Mononuclear cell (primary cell): Measurements from ENCODE around the gene ZNF512B. TPM values are rescaled to one million over a fixed set of nuclear protein-coding genes. Genes with fewer than 3 reads are reported as not detected.
"Not testable (repeated sequence)": the region's sequence is repeated elsewhere in the genome, so short reads cannot be mapped to it uniquely, and the experiment has no call there.

ENCODE experiments used
- H3K27me3 ChIP-seq: 2 replicates; pipeline ENCODE4 v1.6.0; 2011; ENCODE audit warnings: low read length, control low read depth; ENCODE audit not compliant: insufficient read depth
- H3K4me1 ChIP-seq: 2 replicates; pipeline ENCODE4 v1.5.1; 2011; ENCODE audit warnings: mild to moderate bottlenecking, low read length, control low read depth; ENCODE audit not compliant: insufficient read depth
- H3K4me3 ChIP-seq: 2 replicates; pipeline ENCODE4 v1.5.1; 2011; ENCODE audit warnings: mild to moderate bottlenecking, low read length, moderate library complexity
- H3K9me3 ChIP-seq: 2 replicates; pipeline ENCODE4 v1.5.1; 2011; ENCODE audit warnings: low read depth, mild to moderate bottlenecking, control low read depth, low read length
- total RNA-seq: library from RNA; depleted of rRNA; stranded (reverse); fragments of >200 nt; gene quantifications from one replicate; pipeline ENCODE4 v1.2.3, GENCODE V29; 2012

The ZNF512B gene
- total RNA-seq, 1 donor, result 5.5 TPM

DNA sequence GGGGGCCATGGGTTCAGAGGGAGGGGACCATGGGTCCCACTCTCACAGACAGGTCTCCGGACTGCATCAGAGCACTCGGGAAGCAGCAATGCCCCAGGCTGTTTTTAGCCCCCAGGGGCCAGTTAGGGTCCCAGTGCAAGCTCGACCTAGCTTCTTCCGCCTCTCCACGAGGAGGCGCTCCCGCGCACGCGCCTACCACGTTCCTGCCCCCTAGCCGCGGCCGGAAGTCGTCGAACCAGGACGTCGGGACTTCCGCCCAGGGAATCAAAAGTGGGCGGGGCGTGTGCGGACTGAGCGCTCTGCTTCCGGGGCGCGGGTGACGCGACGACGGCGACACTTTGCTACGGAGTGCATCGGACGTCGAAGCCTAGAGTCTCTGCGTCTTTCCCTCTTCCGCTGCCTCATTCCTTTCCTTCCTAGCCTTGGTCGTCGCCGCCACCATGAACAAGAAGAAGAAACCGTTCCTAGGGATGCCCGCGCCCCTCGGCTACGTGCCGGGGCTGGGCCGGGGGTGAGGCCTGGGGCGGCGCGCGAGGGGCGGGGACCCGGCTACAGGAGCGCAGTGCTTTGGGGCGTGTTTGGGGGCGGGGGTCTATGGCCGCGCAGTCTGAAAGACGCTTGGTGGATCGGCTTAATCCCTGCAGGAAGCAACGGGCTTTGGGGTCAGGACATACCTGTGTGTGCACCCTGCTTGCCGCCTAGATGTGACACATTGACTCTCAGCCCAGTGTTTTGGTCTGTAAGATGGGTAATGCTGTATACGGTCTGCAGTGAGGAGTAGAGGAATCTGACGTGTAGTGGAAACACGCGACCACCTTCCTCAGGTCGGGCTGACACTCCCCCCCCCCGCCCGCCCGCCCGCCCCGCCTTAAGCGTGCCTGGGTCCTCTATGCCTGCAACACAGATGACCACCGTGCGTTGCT lies 11.3 kb upstream of the ZNF512B start, which contains the start of gene PRPF6:
Gene PRPF6 (plus strand): TSS at position 327 of the 923 bp plus-strand sequence. CDS start 114 bp downstream, at position 441.
- H3K9me3 ChIP-seq, result no peaks in the 10 kb centered on the region
- no peaks in the 10 kb centered on the region for H3K27me3 ChIP-seq
- H3K4me1 ChIP-seq, result peaks cover 48% of the 10 kb centered on the region
- H3K4me3 ChIP-seq, result peak within 1 kb of the TSS; percentile 71

DNA sequence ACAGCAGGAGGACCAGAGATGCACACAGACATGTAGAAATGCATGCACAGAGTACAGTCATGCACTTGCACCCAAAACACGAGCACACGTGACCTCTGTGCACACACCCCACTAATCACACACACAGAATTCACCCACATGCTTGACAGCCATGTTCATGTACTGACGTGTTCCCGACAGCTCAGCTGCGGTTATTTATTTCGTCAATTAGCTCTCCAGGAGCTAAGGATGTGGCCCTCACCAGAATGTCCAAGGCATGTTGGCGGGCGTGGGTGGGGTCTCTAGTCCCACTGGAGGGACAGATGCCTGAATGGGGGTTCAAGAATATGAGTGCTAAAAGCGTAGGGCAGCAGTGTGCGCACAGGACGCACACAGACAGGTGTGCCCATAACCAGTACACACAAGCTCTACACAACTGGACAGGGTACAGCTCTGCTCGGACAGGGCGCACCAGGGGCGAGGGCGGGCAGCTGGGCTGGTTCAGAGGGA lies 10.6 kb upstream of the ZNF512B start:
- no peak overlapping the region for H3K4me3 ChIP-seq
- H3K4me1 ChIP-seq, result peaks cover 48% of the 10 kb centered on the region
- no peaks in the 10 kb centered on the region for H3K9me3 ChIP-seq
- no peaks in the 10 kb centered on the region for H3K27me3 ChIP-seq

DNA sequence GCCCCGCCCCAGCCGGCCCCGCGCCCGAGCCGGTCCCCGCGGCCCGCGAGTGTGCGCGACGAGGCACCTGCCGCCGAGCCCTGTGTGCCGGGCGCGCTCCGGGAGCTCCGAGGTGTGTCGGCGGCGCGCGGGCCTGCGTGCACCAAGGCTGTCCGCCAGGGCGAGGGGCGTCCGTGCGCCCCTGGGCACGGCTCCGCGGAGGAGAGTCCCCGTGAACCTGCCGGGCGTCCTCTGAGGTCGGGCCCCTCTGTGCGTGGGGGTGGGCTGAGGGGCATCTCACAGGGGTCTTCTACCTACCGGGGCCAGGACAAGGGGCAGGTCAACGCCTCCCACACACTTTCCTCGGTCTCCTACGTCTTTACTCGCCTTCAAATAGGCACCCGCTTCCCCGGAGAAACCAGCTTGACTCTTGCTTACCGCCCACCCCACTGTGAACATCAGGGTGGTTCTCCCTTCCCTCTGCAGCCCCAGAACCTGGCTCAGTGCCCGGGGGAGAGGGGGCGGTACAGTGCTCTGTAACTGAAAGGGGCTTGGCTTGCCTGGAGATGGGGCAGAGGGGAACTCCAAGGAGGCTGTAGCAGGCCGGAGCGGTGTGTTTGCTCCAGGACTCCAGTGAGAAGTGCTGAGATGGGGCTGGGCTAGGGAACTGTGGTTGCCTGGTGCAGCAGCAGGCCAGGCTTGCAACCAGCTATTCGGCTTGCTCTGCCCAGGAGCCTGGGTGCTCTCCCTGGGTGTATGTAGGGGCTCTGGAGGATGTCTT lies 10.0 kb upstream of the ZNF512B start, which contains the start of gene SAMD10:
Gene SAMD10 (minus strand): TSS at position 86 of the 760 bp plus-strand sequence. CDS start 175 bp downstream, outside the sequence.
- H3K9me3 ChIP-seq, result no peaks in the 10 kb centered on the region
- H3K27me3 ChIP-seq, result no peaks in the 10 kb centered on the region
- H3K4me3 ChIP-seq, result peak within 1 kb of the TSS; percentile 37
- H3K4me1 ChIP-seq, result peaks cover 48% of the 10 kb centered on the region

DNA sequence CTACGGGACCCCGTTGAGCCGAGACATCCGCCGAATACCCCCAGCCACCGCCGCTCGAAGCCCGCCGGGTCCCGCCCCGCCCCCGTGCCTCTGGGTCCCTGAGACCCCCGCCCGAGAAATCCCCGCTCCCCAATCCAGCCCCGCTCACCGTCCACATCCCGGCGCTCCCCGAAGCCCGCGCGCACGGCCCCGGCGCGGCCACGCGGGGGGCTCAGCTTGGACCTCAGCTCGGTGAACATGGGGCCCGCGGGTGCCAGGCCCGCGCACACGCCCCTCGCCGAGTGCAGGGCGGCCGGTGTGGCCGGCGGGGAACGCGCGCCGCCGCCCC lies 9.5 kb upstream of the ZNF512B start:
- H3K27me3 ChIP-seq, result no peaks in the 10 kb centered on the region
- no peaks in the 10 kb centered on the region for H3K9me3 ChIP-seq
- peak overlapping the region; percentile 37 for H3K4me3 ChIP-seq
- peaks cover 50% of the 10 kb centered on the region for H3K4me1 ChIP-seq

DNA sequence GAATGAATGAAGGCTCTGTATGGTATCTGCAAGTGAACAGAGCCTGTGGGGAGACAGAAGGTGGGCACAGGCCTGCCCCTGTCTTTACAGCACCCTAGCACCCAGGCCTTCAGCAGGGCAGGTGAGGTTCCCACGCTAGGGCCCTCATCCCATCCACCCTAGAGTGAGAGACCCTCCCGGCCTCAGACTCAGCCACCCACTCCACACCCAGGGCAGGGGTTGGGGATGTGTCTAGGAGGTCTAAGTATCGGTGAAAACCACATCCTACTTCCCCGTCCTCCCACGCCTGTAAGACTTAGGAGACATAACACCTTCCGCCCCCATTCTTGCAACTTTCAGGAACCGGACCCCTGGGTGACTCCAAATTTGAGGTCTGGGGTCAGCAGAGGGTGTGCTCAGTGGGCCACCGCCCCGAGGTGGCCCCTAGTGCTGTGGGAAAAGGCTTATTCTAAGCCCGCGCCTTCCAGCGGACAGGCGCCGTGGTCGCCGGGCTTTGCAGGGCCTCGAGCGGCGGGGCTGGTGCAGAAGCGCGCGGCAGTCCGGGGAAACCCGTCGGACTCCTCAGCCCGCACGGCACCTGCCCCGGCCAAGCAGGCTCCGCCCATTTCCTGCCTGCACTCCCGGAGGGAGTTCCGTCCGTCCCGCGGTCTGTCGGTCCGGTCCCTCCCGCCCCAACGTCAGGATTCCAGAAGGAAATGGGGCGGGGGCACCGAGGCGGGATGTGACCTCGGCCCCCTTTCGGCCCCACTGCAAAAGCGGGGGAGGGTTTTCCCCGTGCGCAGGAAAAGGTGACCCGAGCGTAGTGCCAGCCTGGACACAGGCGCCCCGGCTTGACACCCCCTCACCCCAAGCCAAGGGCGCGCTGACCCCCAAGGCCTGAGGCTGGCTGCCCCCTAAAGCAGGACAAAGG lies 8.8 kb upstream of the ZNF512B start:
- Histone ChIP-seq H3K9me3 (no peaks in the 10 kb centered on the region), H3K27me3 (no peaks in the 10 kb centered on the region), H3K4me3 (peak overlapping the region; percentile 37), H3K4me1 (peaks cover 56% of the 10 kb centered on the region)

DNA sequence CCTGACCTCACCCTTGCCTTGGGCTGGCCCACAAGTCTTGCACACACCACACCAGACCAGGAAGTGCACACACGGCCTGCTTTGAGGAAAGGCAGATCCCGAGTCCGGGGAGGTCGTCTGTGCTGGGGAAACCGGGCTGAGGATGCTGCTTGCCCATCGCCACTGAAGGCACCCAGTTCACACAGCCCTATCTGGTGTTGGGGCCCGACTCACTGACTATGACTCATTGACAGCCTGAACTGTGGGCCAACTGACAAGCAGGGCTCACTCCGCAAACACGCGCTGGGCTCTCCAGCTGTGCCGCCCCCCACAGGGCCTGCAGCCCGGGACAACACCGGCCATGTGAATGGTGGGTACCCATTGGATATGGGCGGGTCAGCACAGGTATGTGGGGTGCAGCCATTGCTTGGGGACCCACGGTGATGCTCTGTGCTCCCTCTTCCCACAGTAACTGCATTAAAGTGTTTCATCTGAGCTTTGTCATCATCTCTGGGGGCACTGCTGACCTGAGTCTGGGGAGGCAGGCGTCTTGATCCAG lies 8.1 kb upstream of the ZNF512B start:
- Histone ChIP-seq H3K4me3 (no peak overlapping the region), H3K4me1 (peaks cover 54% of the 10 kb centered on the region), H3K27me3 (no peaks in the 10 kb centered on the region), H3K9me3 (no peaks in the 10 kb centered on the region)

DNA sequence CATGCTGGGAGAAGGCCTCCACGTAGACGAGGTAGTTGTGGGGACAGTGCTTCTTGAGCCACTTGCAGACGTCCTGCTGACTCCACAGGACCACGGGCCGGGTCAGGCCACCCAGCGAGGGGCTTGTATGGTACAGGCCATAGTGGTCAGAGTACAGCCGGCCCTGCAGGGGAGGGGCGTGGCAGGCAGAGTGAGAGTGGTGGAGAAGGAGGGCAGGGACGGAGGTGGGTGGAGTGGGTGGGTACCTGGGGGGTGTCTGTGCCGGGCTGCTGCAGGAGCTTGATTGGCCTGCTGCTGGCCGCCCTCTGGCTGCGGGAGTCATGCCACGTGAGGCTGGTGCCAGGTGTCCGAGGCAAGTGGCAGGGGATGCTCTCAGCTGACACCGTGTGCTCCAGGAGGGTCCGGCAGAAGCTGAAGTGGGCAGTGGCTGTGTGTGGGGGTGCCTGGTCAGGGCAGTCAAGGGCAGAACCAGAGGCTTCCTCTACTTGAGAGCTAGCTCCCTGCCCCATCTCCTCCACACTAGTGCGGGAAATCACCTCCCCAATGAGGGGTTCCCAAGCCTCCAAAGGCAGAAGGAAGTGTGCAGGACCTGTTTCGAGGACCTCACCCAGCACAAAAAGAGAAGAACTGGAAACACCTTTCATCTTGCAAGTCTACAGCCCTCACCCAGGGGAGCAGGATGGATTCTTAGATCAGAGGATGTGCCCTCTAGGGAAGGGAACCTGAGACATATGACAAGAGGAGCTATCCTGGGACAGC lies 7.4 kb upstream of the ZNF512B start:
- Histone ChIP-seq H3K4me1 (peaks cover 47% of the 10 kb centered on the region), H3K9me3 (no peaks in the 10 kb centered on the region), H3K27me3 (no peaks in the 10 kb centered on the region), H3K4me3 (no peak overlapping the region)

DNA sequence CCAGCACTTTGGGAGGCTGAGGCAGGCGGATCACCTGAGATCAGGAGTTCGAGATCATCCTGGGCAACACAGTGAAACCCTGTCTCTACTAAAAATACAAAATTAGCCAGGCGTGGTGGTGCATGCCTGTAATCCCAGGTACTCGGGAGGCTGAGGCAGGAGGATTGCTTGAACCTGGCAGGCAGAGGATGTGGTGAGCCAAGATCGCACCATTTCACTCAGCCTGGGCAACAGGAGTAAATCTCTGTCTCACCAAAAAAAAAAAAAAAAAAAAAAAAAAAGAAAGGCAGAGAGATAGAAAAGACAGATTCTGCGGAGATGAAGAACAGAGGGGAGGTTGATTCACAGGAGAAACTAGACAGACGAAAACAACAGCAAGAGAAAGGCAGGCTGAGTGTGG lies 6.8 kb upstream of the ZNF512B start:
- peaks cover 41% of the 10 kb centered on the region for H3K4me1 ChIP-seq
- not testable (repeated sequence) for H3K27me3 ChIP-seq, H3K4me3 ChIP-seq, H3K9me3 ChIP-seq

DNA sequence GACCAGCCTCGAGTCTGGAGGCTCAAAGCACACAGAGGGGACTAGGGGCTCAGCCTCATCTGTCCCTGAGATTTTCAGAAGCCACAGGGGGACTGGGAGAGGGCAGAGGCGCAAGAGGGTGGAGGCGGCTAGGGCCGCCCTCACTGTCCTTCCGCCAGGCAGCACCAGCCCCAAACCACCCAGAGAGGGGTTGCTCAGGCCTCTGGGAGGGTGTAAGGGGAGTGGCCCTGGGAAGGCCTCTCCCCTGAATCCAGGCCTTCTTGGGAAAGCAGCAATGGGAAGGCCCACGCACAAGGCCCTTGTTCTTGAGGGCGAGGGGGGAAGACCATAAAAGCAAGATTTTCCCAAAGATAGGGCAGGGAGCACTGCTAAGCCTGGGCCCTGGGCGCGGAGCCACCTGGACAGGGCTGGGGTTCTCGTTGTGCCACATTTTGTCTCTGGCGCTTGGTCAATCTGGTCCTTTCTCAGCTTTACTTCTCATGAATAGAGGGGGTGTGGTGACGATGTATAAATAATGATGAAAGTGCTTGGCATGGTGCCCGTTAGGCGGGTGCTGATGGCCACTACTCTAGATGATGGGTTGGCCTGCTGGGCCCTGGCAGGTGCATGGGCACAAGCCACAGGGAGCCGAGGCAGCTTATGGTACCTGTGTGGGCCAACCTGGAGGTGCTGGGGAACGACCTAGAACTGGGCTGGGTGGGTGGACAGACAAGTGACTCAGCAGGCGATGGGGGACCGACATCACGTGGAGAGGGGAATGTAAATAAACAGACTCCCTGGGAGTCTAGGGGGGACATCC lies 4.9 kb upstream of the ZNF512B start:
- Histone ChIP-seq H3K27me3 (no peaks in the 10 kb centered on the region), H3K9me3 (no peaks in the 10 kb centered on the region), H3K4me1 (peaks cover 32% of the 10 kb centered on the region), H3K4me3 (no peak overlapping the region)

DNA sequence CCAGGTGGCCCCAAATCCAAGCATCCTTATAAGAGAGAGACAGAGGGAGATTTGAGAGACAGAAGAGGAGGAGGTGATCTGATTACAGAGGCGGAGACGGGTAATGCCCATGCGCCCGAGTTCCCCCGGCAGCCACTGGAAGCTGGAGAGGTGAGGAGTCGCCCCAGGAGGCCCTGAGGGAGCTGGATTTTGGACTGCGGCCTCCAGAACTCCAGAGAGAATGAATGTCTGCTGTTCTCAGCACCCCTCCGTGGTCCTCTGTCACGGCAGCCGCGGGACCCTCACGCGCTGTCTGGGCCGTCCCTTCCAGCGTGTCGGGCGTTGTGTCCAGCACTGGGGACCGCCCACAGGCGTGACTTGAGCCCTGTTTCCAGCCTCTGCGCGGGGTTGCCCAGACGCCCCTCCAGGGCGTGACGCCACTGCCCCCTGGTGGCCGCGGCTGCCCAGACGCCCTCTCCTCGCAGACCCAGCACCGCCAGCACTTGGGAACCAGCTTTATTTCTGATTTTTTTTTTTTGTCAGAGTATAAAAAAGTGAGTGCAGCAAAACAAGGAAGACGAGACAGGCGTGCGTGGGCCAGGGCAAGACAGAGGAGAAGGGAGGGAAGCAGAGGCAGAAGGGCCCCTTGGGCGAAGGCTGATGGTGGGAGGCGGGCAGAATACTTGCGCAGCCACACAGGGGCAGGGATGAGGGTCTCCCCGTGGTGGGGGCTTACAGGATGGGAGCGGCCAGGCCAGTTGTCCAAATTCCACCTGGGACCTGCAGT lies 4.1 kb upstream of the ZNF512B start:
- Histone ChIP-seq H3K4me3 (no peak overlapping the region), H3K27me3 (no peaks in the 10 kb centered on the region), H3K9me3 (no peaks in the 10 kb centered on the region), H3K4me1 (peaks cover 36% of the 10 kb centered on the region)

DNA sequence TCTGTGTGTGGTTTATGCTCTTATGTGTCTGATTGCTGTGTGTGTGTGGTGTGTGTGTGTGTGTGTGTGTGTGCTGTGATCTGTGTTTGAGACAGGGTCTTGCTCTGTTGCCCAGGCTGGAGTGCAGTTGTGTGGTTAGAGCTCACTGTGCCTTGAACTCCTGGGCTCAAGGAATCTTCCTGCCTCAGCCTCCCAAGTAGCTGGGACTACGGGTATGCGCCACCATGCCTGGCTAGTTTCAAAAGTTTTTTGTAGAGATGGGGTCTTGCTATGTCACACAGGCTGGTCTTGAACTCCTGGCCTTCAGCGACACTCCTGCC lies 3.4 kb upstream of the ZNF512B start:
- Histone ChIP-seq H3K4me1 (peaks cover 33% of the 10 kb centered on the region), H3K27me3 (no peaks in the 10 kb centered on the region), H3K9me3 (no peaks in the 10 kb centered on the region), H3K4me3 (no peak overlapping the region)

DNA sequence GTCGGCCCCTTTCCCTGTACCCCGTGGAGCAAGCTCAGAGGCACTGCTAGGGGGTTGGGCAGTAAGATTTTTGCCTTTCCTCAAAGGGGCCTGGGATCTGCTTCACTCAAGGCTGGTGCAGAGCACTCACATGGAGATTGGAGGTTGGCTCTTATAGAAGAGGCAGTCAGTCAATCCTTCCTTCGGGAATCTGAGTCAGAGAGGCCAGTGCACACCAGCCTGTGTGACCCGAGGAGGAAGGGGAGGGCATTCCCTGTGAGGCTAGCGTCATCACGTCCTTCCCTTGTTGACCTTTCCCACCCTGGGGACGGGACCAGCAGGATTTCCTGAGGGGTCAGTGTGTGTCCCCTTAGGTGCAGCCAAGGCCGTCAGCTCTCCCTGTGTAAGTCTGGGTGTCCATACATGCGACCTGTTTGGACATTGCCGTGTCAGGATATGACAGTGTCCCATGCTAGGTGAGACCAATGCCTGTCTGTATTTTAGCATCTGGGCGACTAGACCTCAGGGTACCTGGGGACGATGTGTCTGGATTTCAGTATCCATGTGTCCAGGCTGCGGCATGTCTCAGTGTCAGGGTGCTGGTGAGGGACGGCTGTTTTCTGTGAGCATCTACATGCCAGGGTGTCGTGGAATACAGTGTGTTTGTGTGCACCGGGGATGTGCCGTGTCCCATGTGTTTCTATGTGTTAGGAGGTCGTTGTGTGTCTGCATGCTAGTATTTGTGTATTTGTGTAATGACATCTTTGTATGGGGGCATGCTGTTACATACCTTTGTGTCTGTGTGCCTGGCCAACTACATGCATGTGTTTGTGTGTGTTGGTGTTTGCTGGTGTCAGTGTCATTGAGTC lies 2.8 kb upstream of the ZNF512B start:
- Histone ChIP-seq H3K4me1 (peaks cover 27% of the 10 kb centered on the region), H3K27me3 (no peaks in the 10 kb centered on the region), H3K4me3 (no peak overlapping the region), H3K9me3 (no peaks in the 10 kb centered on the region)
